HCT116 (cell line): ENCODE measurements around the gene AIFM2. TPM values are rescaled to one million over a fixed set of nuclear protein-coding genes. Genes with fewer than 3 reads are reported as not detected.

Experiments
- ATAC-seq: fragments of 200-7000 bp; cut with Tn5 transposase; 2 replicates; pipeline ENCODE4 v1.9.1; 2020; ENCODE audit warnings: mild to moderate bottlenecking, moderate library complexity
- BruUV-seq: library from RNA; stranded (reverse); fragments of 400-500 nt; replicated peaks from 2 replicates; lab custom pipeline; 2021; lab: Mats Ljungman, UMichigan
- CTCF ChIA-PET: fragments of 300-600 bp; sonication (Branson Sonifier 250); formaldehyde crosslinking; loops from one replicate; lab custom pipeline; 2021; ENCODE audit warnings: antibody characterized with exemption; lab: Charles Lee
- POLR2A ChIA-PET: fragments of 300-600, 350-600 bp; sonication (Branson Sonifier 250); formaldehyde crosslinking; loops from one replicate; lab custom pipeline; 2021; ENCODE audit warnings: antibody characterized with exemption; lab: Charles Lee
- RAD21 ChIA-PET, 2 experiments: fragments of 300-600 bp; sonication (Branson Sonifier 250); formaldehyde crosslinking; loops; one replicate each; lab custom pipeline; 2023; ENCODE audit warnings: low total read pairs in 2 of 2; ENCODE audit not compliant: uncharacterized antibody in 2 of 2, unreplicated experiment in 2 of 2, low non-redundant PET in 1 of 2; lab: Charles Lee
- DNase-seq: peaks from one replicate; pipeline ENCODE4 v3.0.0-alpha.2; 2010; ENCODE audit warnings: low read depth, low spot score
- H2AFZ ChIP-seq: fragments of 200-600 bp; shearing (Covaris generic), sonication (generic); 2 replicates; pipeline ENCODE4 v1.6.1; 2017; ENCODE audit warnings: low read depth, mixed run types, mixed read lengths, antibody characterized with exemption, low read length; ENCODE audit not compliant: poor library complexity, severe bottlenecking
- H3K27ac ChIP-seq: 2 replicates; pipeline ENCODE4 v1.5.1; 2012; ENCODE audit warnings: low read depth, low read length
- H3K27me3 ChIP-seq: fragments of 200-600 bp; sonication (generic); 2 replicates; pipeline ENCODE4 v1.6.1; 2016; ENCODE audit warnings: mixed run types, low read length, mixed read lengths; ENCODE audit not compliant: insufficient read depth
- H3K36me3 ChIP-seq, 2 experiments: fragments of 200-500 bp in 1 of 2; fragments of 200-600 bp in 1 of 2; sonication (Bioruptor generic) in 1 of 2; sonication (generic) in 1 of 2; 2 replicates each; pipeline versions ENCODE4 v1.5.1 to v1.6.1; 2014 to 2016; ENCODE audit warnings: low read length in 2 of 2, inconsistent platforms in 1 of 2, mixed read lengths in 1 of 2, mixed run types in 1 of 2; ENCODE audit not compliant: insufficient read depth in 2 of 2, control insufficient read depth in 1 of 2
- H3K4me1 ChIP-seq, 2 experiments: fragments of 200-600 bp in 1 of 2; sonication (generic) in 1 of 2; 2 replicates each; pipeline versions ENCODE4 v1.5.1 to v1.6.1; 2012 to 2017; ENCODE audit warnings: low read length in 2 of 2, inconsistent platforms in 1 of 2, mild to moderate bottlenecking in 1 of 2, mixed read lengths in 1 of 2, mixed run types in 1 of 2, moderate library complexity in 1 of 2; ENCODE audit not compliant: insufficient read depth in 2 of 2, control insufficient read depth in 1 of 2
- H3K4me2 ChIP-seq: fragments of 200-600 bp; sonication (generic); 2 replicates; pipeline ENCODE4 v1.6.1; 2017; ENCODE audit warnings: mixed run types, low read length, mixed read lengths
- H3K4me3 ChIP-seq, 2 experiments: fragments of 200-600 bp in 1 of 2; sonication (generic) in 1 of 2; replicated peaks in 1 of 2; 2 replicates each; pipeline ENCODE4 v1.5.1; 2011 to 2016; ENCODE audit warnings: low read length in 2 of 2, control low read depth in 1 of 2, low read depth in 1 of 2, mild to moderate bottlenecking in 1 of 2, mixed read lengths in 1 of 2, mixed run types in 1 of 2
- H3K79me2 ChIP-seq: fragments of 200-600 bp; sonication (generic); 2 replicates; pipeline ENCODE4 v1.6.1; 2017; ENCODE audit warnings: mild to moderate bottlenecking, mixed run types, low read length, moderate library complexity, mixed read lengths; ENCODE audit not compliant: insufficient read depth
- H3K9ac ChIP-seq: fragments of 200-600 bp; sonication (generic); 2 replicates; pipeline ENCODE4 v1.6.1; 2016; ENCODE audit warnings: low read length, mixed read lengths
- H3K9me2 ChIP-seq: fragments of 200-600 bp; sonication (generic), shearing (Covaris generic); 2 replicates; pipeline ENCODE4 v1.6.1; 2017; ENCODE audit warnings: mixed run types, mild to moderate bottlenecking, moderate library complexity; ENCODE audit not compliant: insufficient read depth
- H3K9me3 ChIP-seq, 2 experiments: fragments of 200-500 bp in 1 of 2; fragments of 200-600 bp in 1 of 2; sonication (Bioruptor generic) in 1 of 2; sonication (generic) in 1 of 2; 2 replicates each; pipeline ENCODE4 v1.6.1; 2014 to 2017; ENCODE audit warnings: low read length in 2 of 2, mixed read lengths in 2 of 2, inconsistent platforms in 1 of 2, low read depth in 1 of 2, mild to moderate bottlenecking in 1 of 2, mixed run types in 1 of 2, moderate library complexity in 1 of 2; ENCODE audit not compliant: control insufficient read depth in 1 of 2, insufficient read depth in 1 of 2
- H4K20me1 ChIP-seq: fragments of 200-600 bp; sonication (generic), shearing (Covaris generic); 2 replicates; pipeline ENCODE4 v1.6.1; 2017; ENCODE audit warnings: mixed run types, mild to moderate bottlenecking, moderate library complexity; ENCODE audit not compliant: insufficient read depth
- EGR1 ChIP-seq: IDR thresholded peaks from 2 replicates; pipeline ENCODE4 v1.6.1; 2012; ENCODE audit warnings: low read depth
- EZH2 ChIP-seq: fragments of 200-600 bp; sonication (generic); IDR thresholded peaks from 2 replicates; pipeline ENCODE4 v1.6.1; 2017; ENCODE audit warnings: antibody characterized with exemption, mixed run types
- EZH2phosphoT487 ChIP-seq: fragments of 200-600 bp; IDR thresholded peaks from 2 replicates; pipeline ENCODE4 v1.6.1; 2018; ENCODE audit warnings: antibody characterized with exemption, borderline replicate concordance
- POLR2AphosphoS5 ChIP-seq: IDR thresholded peaks from 2 replicates; pipeline ENCODE4 v1.6.1; 2011; ENCODE audit warnings: mild to moderate bottlenecking, low read depth, low read length, moderate library complexity
- SP1 ChIP-seq: IDR thresholded peaks from 2 replicates; pipeline ENCODE4 v1.6.1; 2012; ENCODE audit warnings: low read depth
- YY1 ChIP-seq: IDR thresholded peaks from 2 replicates; pipeline ENCODE4 v1.6.1; 2011; ENCODE audit warnings: low read length, low read depth, moderate library complexity, mild to moderate bottlenecking; ENCODE audit not compliant: insufficient replicate concordance; ENCODE audit errors: extremely low read depth
- intact Hi-C: fragments of 100-400 bp; cut with micrococcal nuclease; formaldehyde crosslinking; loops from 2 replicates; pipeline ENCODE4 v1.10.0; 2022
- total RNA-seq: library from RNA; stranded (reverse); gene quantifications from one replicate; pipeline ENCODE4 v1.2.1, GENCODE V29; 2021; ENCODE audit not compliant: unreplicated experiment
- TF ChIP-seq, protein P1 (sequence below): IDR thresholded peaks from 2 replicates; pipeline ENCODE4 v1.6.1; 2011; ENCODE audit warnings: mild to moderate bottlenecking, low read length, moderate library complexity; ENCODE audit not compliant: insufficient replicate concordance; ENCODE audit errors: extremely low read depth

The AIFM2 gene
- total RNA-seq, 1 experiment from 2014 or later, result 20.0 TPM

DNA sequence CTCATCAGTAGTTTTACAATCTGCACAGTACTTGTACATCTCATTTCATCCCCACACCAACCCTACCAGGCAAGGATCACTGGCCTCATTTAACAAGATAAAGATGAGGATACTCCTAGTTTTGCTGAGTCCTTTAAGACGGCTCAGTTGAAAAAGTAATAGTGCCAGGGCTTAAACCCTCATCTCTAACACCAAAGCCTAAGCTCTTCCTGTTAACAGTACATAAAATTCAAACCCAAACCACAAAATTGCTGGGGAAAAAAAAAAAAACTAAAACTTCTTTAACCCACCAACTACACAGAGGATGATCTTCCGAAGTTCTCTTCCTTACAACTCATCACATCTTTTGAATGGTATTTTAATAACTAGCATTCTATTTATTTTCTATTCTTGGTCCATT is 36.4 kb upstream of the AIFM2 start (continued):
- TF ChIP-seq EZH2 (no peak), SP1 (no peak), EZH2phosphoT487 (no peak)
- TF ChIP-seq, protein P1, sequence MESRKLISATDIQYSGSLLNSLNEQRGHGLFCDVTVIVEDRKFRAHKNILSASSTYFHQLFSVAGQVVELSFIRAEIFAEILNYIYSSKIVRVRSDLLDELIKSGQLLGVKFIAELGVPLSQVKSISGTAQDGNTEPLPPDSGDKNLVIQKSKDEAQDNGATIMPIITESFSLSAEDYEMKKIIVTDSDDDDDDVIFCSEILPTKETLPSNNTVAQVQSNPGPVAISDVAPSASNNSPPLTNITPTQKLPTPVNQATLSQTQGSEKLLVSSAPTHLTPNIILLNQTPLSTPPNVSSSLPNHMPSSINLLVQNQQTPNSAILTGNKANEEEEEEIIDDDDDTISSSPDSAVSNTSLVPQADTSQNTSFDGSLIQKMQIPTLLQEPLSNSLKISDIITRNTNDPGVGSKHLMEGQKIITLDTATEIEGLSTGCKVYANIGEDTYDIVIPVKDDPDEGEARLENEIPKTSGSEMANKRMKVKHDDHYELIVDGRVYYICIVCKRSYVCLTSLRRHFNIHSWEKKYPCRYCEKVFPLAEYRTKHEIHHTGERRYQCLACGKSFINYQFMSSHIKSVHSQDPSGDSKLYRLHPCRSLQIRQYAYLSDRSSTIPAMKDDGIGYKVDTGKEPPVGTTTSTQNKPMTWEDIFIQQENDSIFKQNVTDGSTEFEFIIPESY, result no peak
- TF ChIP-seq, all 23 proteins: peak for 0

- peaks cover 23% of the 10 kb centered on the region; the same call in 1 of the 2 replicates for H4K20me1 ChIP-seq
- ATAC-seq (no peak), DNase-seq (no peak)
- peaks cover 5 to 21% of the 10 kb centered on the region in 2 experiments; a peak in 3 of 4 replicates for H3K4me1 ChIP-seq
- TF ChIP-seq POLR2AphosphoS5, result no peak
- no peak for TF ChIP-seq EZH2
- no peak for TF ChIP-seq EGR1
- no peak for TF ChIP-seq YY1
- POLR2A ChIA-PET, result interaction anchor here (0.5 to 1.5 kb wide), 2 partner anchors 10 to 21 kb away, joined by 3 to 4 read pairs; partner anchors contain the start of gene TYSND1
- CTCF ChIA-PET, result interaction anchor here (0.7 to 1.6 kb wide), 2 partner anchors 21 to 54 kb away, joined by 4 to 7 read pairs; partner anchors contain the start of gene TYSND1
- RAD21 ChIA-PET, result no interaction called here
- peaks cover 12 to 14% of the 10 kb centered on the region in 2 experiments; a peak in 2 of 4 replicates for H3K36me3 ChIP-seq
- no peaks in the 10 kb centered on the region for H3K27me3 ChIP-seq
- H3K4me3 ChIP-seq, result no peak overlapping the region
- H3K27ac ChIP-seq, result no peak overlapping the region
- peaks cover 88% of the 10 kb centered on the region for H3K79me2 ChIP-seq
- no peaks in the 10 kb centered on the region for H3K9me3 ChIP-seq
- BruUV-seq, result no TSS peak
- no peak overlapping the region for H3K4me2 ChIP-seq
- no peak overlapping the region for H3K9ac ChIP-seq
- H3K9me2 ChIP-seq, result no peaks in the 10 kb centered on the region
- intact Hi-C loops, result no loop called here
- no peak overlapping the region for H2AFZ ChIP-seq
Measured at GRCh38 chr10:70167246-70167645, 34.6 kb upstream of the AIFM2 start.
